ENCODE results near the gene DAW1.

- TF ChIP-seq, protein P1, sequence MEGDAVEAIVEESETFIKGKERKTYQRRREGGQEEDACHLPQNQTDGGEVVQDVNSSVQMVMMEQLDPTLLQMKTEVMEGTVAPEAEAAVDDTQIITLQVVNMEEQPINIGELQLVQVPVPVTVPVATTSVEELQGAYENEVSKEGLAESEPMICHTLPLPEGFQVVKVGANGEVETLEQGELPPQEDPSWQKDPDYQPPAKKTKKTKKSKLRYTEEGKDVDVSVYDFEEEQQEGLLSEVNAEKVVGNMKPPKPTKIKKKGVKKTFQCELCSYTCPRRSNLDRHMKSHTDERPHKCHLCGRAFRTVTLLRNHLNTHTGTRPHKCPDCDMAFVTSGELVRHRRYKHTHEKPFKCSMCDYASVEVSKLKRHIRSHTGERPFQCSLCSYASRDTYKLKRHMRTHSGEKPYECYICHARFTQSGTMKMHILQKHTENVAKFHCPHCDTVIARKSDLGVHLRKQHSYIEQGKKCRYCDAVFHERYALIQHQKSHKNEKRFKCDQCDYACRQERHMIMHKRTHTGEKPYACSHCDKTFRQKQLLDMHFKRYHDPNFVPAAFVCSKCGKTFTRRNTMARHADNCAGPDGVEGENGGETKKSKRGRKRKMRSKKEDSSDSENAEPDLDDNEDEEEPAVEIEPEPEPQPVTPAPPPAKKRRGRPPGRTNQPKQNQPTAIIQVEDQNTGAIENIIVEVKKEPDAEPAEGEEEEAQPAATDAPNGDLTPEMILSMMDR (IDR thresholded peaks at IDR 0.05; ENCODE audit: low read depth, low read length, missing input control) = no peak
- TF ChIP-seq SP1 (IDR thresholded peaks at IDR 0.05) = no peak
- TF ChIP-seq HNF4G (IDR thresholded peaks at IDR 0.05) = no peak
- TF ChIP-seq, protein P2, sequence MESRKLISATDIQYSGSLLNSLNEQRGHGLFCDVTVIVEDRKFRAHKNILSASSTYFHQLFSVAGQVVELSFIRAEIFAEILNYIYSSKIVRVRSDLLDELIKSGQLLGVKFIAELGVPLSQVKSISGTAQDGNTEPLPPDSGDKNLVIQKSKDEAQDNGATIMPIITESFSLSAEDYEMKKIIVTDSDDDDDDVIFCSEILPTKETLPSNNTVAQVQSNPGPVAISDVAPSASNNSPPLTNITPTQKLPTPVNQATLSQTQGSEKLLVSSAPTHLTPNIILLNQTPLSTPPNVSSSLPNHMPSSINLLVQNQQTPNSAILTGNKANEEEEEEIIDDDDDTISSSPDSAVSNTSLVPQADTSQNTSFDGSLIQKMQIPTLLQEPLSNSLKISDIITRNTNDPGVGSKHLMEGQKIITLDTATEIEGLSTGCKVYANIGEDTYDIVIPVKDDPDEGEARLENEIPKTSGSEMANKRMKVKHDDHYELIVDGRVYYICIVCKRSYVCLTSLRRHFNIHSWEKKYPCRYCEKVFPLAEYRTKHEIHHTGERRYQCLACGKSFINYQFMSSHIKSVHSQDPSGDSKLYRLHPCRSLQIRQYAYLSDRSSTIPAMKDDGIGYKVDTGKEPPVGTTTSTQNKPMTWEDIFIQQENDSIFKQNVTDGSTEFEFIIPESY (IDR thresholded peaks at IDR 0.05) = no peak
- TF ChIP-seq RXRA (IDR thresholded peaks at IDR 0.05) = no peak
- TF ChIP-seq, protein P3, sequence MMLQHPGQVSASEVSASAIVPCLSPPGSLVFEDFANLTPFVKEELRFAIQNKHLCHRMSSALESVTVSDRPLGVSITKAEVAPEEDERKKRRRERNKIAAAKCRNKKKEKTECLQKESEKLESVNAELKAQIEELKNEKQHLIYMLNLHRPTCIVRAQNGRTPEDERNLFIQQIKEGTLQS (IDR thresholded peaks at IDR 0.05) = no peak
- no peak for TF ChIP-seq NR2F2 (IDR thresholded peaks at IDR 0.05)
- no peak for TF ChIP-seq MAX (IDR thresholded peaks at IDR 0.05)
Observed at GRCh38 chr2:227867386-227867785, 4.0 kb upstream of the DAW1 start.
